ENCODE data around the gene GBA3.

Gene GBA3

GRCh38 chr4:22661443-22661842 lies 31.3 kb upstream of the GBA3 start:
- DNase-seq (ENCODE audit: low spot score), result no peak
- no peak overlapping the region for H3K27ac ChIP-seq
- ChIA-PET POLR2A (ENCODE audit: low non-redundant PET) (interaction anchor here (0.6 kb wide), 1 partner anchor 1878 kb away, joined by 3 read pairs; no protein-coding TSS in a partner anchor), CTCF (interaction anchor here (0.5 kb wide), 1 partner anchor 336 kb away, joined by 3 read pairs; no protein-coding TSS in a partner anchor)
- TF ChIP-seq, protein P1, sequence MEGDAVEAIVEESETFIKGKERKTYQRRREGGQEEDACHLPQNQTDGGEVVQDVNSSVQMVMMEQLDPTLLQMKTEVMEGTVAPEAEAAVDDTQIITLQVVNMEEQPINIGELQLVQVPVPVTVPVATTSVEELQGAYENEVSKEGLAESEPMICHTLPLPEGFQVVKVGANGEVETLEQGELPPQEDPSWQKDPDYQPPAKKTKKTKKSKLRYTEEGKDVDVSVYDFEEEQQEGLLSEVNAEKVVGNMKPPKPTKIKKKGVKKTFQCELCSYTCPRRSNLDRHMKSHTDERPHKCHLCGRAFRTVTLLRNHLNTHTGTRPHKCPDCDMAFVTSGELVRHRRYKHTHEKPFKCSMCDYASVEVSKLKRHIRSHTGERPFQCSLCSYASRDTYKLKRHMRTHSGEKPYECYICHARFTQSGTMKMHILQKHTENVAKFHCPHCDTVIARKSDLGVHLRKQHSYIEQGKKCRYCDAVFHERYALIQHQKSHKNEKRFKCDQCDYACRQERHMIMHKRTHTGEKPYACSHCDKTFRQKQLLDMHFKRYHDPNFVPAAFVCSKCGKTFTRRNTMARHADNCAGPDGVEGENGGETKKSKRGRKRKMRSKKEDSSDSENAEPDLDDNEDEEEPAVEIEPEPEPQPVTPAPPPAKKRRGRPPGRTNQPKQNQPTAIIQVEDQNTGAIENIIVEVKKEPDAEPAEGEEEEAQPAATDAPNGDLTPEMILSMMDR (conservative IDR thresholded peaks at IDR 0.05; ENCODE audit: low read depth), result no peak

DNA sequence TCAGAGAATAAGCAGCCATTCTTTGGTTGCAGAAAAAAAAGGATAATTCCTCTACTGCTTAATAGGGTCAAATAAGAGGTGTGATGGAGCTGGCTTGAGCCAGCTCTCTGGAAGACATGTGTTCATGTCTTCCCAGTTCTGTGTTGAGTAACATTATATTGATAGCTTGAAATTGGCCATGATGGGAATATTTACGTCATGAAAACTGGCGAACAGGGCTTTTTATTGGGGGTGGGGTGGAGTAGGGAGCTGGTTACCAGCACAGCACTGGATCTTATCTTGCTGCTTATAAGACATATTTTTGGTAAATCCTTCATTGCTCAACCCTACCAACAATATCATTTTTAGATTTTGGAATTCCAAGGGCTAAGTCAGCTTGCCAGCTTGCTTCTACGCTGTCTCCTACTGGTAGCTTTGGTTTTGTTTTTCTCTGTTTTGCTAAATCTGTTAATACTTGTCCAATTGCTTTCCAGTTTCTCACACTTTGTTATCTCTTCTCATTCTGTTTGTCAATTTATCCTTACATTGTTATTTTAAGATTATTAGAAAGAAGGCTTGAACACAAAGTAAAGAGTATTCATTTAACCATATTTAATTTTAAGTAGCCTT lies 25.3 kb upstream of the GBA3 start:
- no peak for DNase-seq (ENCODE audit: low spot score)
- TF ChIP-seq, protein P1 (conservative IDR thresholded peaks at IDR 0.05; ENCODE audit: low read depth), result no peak
- ChIA-PET CTCF (interaction anchor here (0.8 kb wide), 1 partner anchor 258 kb away, joined by 3 read pairs; no protein-coding TSS in a partner anchor), POLR2A (ENCODE audit: low non-redundant PET) (no interaction called here)
- no peak overlapping the region for H3K27ac ChIP-seq

- TF ChIP-seq, protein P1 (conservative IDR thresholded peaks at IDR 0.05; ENCODE audit: low read depth), result no peak
- POLR2A ChIA-PET (ENCODE audit: low non-redundant PET), result no interaction called here
- no peak for DNase-seq (ENCODE audit: low spot score)
- CTCF ChIA-PET, result interaction anchor here (0.7 kb wide), 1 partner anchor 825 kb away, joined by 3 read pairs; no protein-coding TSS in a partner anchor
- H3K27ac ChIP-seq, result no peak overlapping the region
These were observed 24.4 kb upstream of the GBA3 start for GRCh38 chr4:22668301-22668700.

DNA sequence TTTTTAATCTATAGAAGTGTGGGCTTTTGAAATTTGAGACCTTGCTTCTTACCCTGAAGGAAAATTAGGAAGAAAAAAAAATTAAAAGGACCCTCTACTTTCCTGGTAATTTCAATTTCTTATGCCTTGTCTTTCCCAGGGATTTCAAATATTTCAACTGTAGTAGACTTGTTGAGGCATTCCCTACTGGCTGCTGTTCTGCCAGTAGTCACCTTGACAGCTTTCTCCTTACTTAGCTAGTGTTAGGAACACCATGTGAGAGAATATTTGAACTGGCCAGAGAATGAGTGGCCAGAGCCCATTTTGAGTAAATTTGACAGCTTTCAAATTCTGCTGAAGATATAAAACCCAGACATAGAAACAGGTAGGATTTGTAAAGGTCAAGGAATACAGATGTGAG lies 24.0 kb upstream of the GBA3 start:
- no peak for DNase-seq (ENCODE audit: low spot score)
- ChIA-PET CTCF (interaction anchor here (0.7 kb wide), 1 partner anchor 826 kb away, joined by 3 read pairs; no protein-coding TSS in a partner anchor), POLR2A (ENCODE audit: low non-redundant PET) (no interaction called here)
- H3K27ac ChIP-seq, result no peak overlapping the region
- TF ChIP-seq, protein P1 (conservative IDR thresholded peaks at IDR 0.05; ENCODE audit: low read depth), result no peak

GRCh38 chr4:22670956-22671355 lies 21.8 kb upstream of the GBA3 start:
- TF ChIP-seq, protein P1 (conservative IDR thresholded peaks at IDR 0.05; ENCODE audit: low read depth), result no peak
- ChIA-PET POLR2A (ENCODE audit: low non-redundant PET) (no interaction called here), CTCF (no interaction called here)
- no peak overlapping the region for H3K27ac ChIP-seq
- DNase-seq (ENCODE audit: low spot score), result no peak

DNA sequence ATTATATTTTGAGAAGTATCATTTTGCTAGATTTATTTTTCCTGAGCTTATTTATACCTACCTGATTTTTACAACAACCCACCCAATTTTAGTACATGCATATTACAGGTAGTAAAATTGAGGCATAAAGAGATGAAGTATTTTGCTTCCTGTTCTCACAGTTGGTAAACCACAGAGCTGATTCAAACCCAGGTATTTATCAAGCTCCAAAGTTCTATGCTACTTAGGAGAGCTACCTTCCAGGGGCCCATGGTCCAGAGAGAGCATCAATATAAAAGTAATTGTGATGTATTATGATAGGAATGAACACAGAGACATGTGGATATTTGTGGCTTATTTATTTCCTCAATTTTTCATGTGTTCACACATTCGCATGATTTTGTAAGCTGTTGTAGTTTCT lies 20.2 kb upstream of the GBA3 start:
- CTCF ChIA-PET, result no interaction called here
- POLR2A ChIA-PET (ENCODE audit: low non-redundant PET), result no interaction called here
- H3K27ac ChIP-seq, result no peak overlapping the region

More for the DNA sequence above, 20.2 kb upstream of the GBA3 start:
- no peak for DNase-seq (ENCODE audit: low spot score)
- TF ChIP-seq, protein P1 (conservative IDR thresholded peaks at IDR 0.05; ENCODE audit: low read depth), result no peak
